Right atrium auricular region (tissue), 2 donors: ENCODE data around the gene MXD1. TPM values are rescaled to one million over a fixed set of nuclear protein-coding genes. Genes with fewer than 3 reads are reported as not detected.

Source experiments
- DNase-seq: peaks from one replicate; pipeline ENCODE4 v3.0.0-alpha.2; 2019; ENCODE audit warnings: low spot score
- H3K27ac ChIP-seq, 2 donors: fragments of 200-600 bp; sonication (generic); 1 replicate in 1 of 2; 2 replicates in 1 of 2; pipeline ENCODE4 v1.5.1; 2016 to 2019
- H3K27me3 ChIP-seq, 2 donors: fragments of 200-600 bp; sonication (generic); one replicate each; pipeline versions ENCODE4 v1.5.1 to v1.6.0; 2017 to 2019
- H3K36me3 ChIP-seq: fragments of 200-600 bp; sonication (generic); one replicate; pipeline ENCODE4 v1.5.1; 2016
- H3K4me1 ChIP-seq, 2 donors: fragments of 200-600 bp; sonication (generic); one replicate each; pipeline versions ENCODE4 v1.5.1 to v1.6.0; 2017 to 2019
- H3K4me3 ChIP-seq, 2 donors: fragments of 200-600 bp; sonication (generic); 1 replicate in 1 of 2; 2 replicates in 1 of 2; pipeline ENCODE4 v1.5.1; 2017 to 2019; ENCODE audit warnings: mild to moderate bottlenecking in 1 of 2, moderate library complexity in 1 of 2
- H3K9me3 ChIP-seq, 2 donors: fragments of 200-600 bp; sonication (generic); one replicate each; pipeline ENCODE4 v1.5.1; 2019
- total RNA-seq, 2 donors: library from RNA; depleted of rRNA; stranded (reverse); fragments of >200 nt; gene quantifications; one replicate each; pipeline ENCODE4 v1.1.0, GENCODE V29; 2016
- TF ChIP-seq, protein P1 (sequence below), 2 donors: fragments of 200-600 bp; sonication (generic); IDR thresholded peaks; one replicate each; pipeline ENCODE4 v1.5.1; 2019; ENCODE audit warnings: antibody characterized with exemption in 2 of 2

MXD1 gene
- total RNA-seq, 2 donors from 2014 or later = 4.4 to 4.7 TPM

DNA sequence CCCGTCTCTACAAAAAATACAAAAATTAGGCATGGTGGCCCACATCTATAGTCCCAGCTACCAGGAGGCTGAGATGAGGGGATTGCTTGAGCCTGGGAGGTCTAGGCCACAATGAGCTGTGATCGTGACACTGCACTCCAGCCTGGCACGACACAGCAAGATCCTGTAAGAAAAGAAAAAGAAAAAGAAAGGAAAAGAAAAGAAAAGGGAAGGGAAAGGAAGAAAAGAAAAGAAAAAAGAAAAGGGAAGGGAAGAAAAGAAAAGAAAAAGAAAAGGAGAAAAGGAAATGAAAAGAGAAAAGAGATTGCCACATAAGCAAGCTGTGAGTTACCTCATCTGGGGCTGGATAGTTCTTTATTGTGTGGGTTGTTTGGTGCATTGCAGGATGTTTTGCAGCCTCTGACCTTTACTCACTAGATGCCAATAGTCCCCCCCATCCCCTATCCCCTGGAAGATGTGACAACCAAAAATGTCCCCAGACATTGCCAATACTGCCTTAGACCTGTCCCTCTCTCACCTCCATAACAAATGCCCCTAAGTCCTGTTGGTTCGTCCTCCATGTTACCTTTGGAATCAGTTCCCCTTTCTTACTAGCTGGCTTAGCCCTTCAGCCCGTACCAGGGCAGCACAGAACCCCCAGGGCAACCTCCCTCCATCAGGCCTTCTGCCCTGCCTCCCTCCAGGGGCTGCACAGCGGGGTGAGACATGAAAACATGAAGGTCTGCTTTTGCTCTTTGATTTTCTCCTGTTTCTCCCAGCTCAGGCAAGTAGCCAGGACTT lies 37.6 kb downstream of the MXD1 start:
- Histone ChIP-seq H3K9me3 (no peaks in the 10 kb centered on the region), H3K4me3 (no peak overlapping the region), H3K27ac (no peak overlapping the region), H3K36me3 (no peaks in the 10 kb centered on the region), H3K4me1 (no peaks in the 10 kb centered on the region), H3K27me3 (no peaks in the 10 kb centered on the region)
- TF ChIP-seq, protein P1, sequence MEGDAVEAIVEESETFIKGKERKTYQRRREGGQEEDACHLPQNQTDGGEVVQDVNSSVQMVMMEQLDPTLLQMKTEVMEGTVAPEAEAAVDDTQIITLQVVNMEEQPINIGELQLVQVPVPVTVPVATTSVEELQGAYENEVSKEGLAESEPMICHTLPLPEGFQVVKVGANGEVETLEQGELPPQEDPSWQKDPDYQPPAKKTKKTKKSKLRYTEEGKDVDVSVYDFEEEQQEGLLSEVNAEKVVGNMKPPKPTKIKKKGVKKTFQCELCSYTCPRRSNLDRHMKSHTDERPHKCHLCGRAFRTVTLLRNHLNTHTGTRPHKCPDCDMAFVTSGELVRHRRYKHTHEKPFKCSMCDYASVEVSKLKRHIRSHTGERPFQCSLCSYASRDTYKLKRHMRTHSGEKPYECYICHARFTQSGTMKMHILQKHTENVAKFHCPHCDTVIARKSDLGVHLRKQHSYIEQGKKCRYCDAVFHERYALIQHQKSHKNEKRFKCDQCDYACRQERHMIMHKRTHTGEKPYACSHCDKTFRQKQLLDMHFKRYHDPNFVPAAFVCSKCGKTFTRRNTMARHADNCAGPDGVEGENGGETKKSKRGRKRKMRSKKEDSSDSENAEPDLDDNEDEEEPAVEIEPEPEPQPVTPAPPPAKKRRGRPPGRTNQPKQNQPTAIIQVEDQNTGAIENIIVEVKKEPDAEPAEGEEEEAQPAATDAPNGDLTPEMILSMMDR (IDR thresholded peaks at IDR 0.05) = no peak
- no peak for DNase-seq

DNA sequence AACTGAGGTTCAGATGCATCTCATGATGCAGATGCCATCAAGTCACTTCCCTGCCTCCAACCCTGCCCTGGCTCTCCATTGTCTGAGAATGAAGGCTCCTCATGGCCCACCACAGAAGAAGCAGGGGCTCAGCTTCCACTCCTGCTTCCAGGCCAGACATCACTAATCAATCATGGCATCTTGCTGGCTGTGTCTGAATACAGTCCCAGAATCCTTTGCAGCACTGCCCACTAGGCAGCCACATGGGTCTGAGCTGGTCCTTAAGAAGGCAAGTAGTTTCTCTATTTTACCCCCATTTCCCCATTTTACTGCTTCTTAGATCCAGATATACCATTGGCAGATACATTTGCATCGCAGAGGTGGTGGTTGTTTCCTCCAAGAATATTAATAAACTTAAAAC lies 39.2 kb downstream of the MXD1 start:
- TF ChIP-seq, protein P1 (IDR thresholded peaks at IDR 0.05) = no peak

DNA sequence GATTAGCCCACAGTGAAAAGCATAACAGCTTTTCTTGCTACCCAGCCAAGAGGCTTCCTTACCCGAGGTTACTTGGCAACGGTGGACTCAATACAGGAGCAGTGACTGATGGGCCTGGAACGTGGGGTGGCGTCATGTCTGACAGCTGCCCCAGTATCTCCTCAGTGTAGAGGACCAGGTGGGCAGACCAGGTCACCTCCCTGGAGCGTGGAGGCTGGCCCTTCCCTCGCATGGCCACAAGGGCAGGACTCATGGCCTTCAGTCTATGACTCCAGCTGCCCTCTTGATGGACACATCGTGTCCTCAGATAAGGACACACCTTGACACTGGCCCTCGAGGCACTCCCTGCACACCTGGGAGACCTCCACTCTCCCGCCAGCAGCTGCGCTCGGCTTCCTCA lies 40.1 kb downstream of the MXD1 start:
- TF ChIP-seq, protein P1 (IDR thresholded peaks at IDR 0.05) = no peak
- no peaks in the 10 kb centered on the region for H3K9me3 ChIP-seq

More for the DNA sequence above, 39.2 kb downstream of the MXD1 start:
- no peaks in the 10 kb centered on the region for H3K4me1 ChIP-seq
- no peak overlapping the region for H3K27ac ChIP-seq
- H3K9me3 ChIP-seq = no peaks in the 10 kb centered on the region
- DNase-seq = no peak
- H3K36me3 ChIP-seq = no peaks in the 10 kb centered on the region
- no peak overlapping the region for H3K4me3 ChIP-seq
- no peaks in the 10 kb centered on the region for H3K27me3 ChIP-seq

DNA sequence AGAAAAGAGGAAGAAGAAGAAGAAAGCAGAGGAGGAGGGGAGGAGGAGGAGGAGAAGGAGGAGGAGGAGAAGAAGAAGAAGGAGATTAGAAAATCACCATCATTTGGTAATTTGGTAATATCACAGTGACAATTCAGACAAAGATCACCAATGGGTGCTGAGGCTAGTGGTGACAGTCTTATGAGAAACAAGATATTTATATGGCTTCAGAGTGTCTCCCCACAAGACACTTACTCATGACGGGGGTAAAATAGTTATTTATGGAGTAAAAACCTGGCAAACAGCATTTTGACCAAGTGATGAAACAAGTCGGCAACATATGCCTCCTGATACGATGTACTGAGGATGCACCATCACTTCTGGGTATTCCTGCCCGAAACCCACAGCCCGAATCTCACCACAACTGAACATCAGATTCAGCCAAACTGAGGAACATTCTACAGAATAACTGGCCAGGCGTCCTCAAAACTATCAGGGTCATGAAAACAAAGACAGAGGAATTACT lies 41.6 kb downstream of the MXD1 start:
- no peaks in the 10 kb centered on the region for H3K36me3 ChIP-seq
- TF ChIP-seq, protein P1 (IDR thresholded peaks at IDR 0.05) = no peak
- H3K27ac ChIP-seq = no peak overlapping the region
- H3K27me3 ChIP-seq = no peaks in the 10 kb centered on the region
- no peaks in the 10 kb centered on the region for H3K4me1 ChIP-seq
- DNase-seq = no peak
- H3K4me3 ChIP-seq = no peak overlapping the region
- no peaks in the 10 kb centered on the region for H3K9me3 ChIP-seq

More for the DNA sequence above, 40.1 kb downstream of the MXD1 start:
- Histone ChIP-seq H3K27ac (no peak overlapping the region), H3K27me3 (no peaks in the 10 kb centered on the region), H3K36me3 (no peaks in the 10 kb centered on the region), H3K4me3 (no peak overlapping the region), H3K4me1 (no peaks in the 10 kb centered on the region)
- DNase-seq = no peak

DNA sequence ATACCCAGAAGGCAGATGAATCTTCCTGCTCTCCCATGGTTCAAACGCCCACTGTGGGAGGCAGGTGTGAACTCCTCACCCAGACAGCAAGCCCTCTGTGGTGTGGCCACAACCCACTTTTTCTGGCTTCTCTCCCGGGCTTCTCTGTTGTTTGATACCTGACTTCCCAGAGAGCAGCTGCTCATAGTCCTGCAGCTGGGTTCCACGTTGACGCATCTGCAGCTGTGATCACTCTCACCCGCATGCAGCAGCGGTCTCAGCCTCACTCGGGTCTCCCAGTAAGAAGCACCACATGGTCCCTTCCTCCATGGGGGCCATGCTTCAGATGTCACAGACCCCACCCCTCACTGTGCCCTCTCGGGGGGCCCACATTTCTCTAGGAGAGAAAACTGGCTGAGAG lies 43.1 kb downstream of the MXD1 start:
- no peaks in the 10 kb centered on the region for H3K27me3 ChIP-seq
- DNase-seq = no peak
- no peak overlapping the region for H3K27ac ChIP-seq
- H3K4me3 ChIP-seq = no peak overlapping the region
- H3K9me3 ChIP-seq = no peaks in the 10 kb centered on the region
- no peaks in the 10 kb centered on the region for H3K4me1 ChIP-seq
- TF ChIP-seq, protein P1 (IDR thresholded peaks at IDR 0.05) = no peak
- H3K36me3 ChIP-seq = no peaks in the 10 kb centered on the region
